H9 (cell line): ENCODE data around the gene DENND1C. TPM values are rescaled to one million over a fixed set of nuclear protein-coding genes. Genes with fewer than 3 reads are reported as not detected.

Experiments used
- DNase-seq: peaks from one replicate; pipeline ENCODE4 v3.0.0-alpha.2; 2017
- H2AFZ ChIP-seq: one replicate; pipeline ENCODE4 v1.6.1; 2013; ENCODE audit warnings: mild to moderate bottlenecking, low read length, control low read depth, moderate library complexity
- H2AK5ac ChIP-seq: 2 replicates; pipeline ENCODE4 v1.6.1; 2013; ENCODE audit warnings: low read length, control low read depth, mixed read lengths; ENCODE audit not compliant: insufficient read length
- H2BK120ac ChIP-seq: one replicate; pipeline ENCODE4 v1.6.1; 2013; ENCODE audit warnings: low read depth, mild to moderate bottlenecking, low read length, control low read depth, inconsistent platforms; ENCODE audit not compliant: poor library complexity, severe bottlenecking
- H2BK12ac ChIP-seq: 2 replicates; pipeline ENCODE4 v1.6.1; 2013; ENCODE audit warnings: low read length, control low read depth, mixed read lengths, low read depth; ENCODE audit not compliant: insufficient read length
- H2BK15ac ChIP-seq: 2 replicates; pipeline ENCODE4 v1.6.1; 2013; ENCODE audit warnings: low read depth, low read length, control low read depth
- H2BK20ac ChIP-seq: one replicate; pipeline ENCODE4 v1.6.1; 2013; ENCODE audit warnings: low read depth, mild to moderate bottlenecking, low read length, control low read depth, inconsistent platforms; ENCODE audit not compliant: poor library complexity, severe bottlenecking
- H2BK5ac ChIP-seq: 2 replicates; pipeline ENCODE4 v1.6.1; 2013; ENCODE audit warnings: low read length, control low read depth, mixed read lengths; ENCODE audit not compliant: insufficient read length
- H3K14ac ChIP-seq: 2 replicates; pipeline ENCODE4 v1.6.1; 2013; ENCODE audit warnings: low read length, control low read depth; ENCODE audit not compliant: insufficient read depth
- H3K18ac ChIP-seq: 2 replicates; pipeline ENCODE4 v1.6.1; 2013; ENCODE audit warnings: low read depth, mild to moderate bottlenecking, mixed read lengths, low read length, control low read depth; ENCODE audit not compliant: insufficient read length
- H3K23ac ChIP-seq: 2 replicates; pipeline ENCODE4 v1.6.1; 2013; ENCODE audit warnings: low read length, control low read depth, mixed read lengths, low read depth; ENCODE audit not compliant: insufficient read length
- H3K23me2 ChIP-seq: 2 replicates; pipeline ENCODE4 v1.6.1; 2013; ENCODE audit warnings: low read depth, mild to moderate bottlenecking, mixed read lengths, low read length, control low read depth; ENCODE audit not compliant: insufficient read length, poor library complexity, severe bottlenecking
- H3K27ac ChIP-seq: 2 replicates; pipeline ENCODE4 v1.5.1; 2013; ENCODE audit warnings: low read length, control low read depth, mixed read lengths, low read depth; ENCODE audit not compliant: insufficient read length
- H3K27me3 ChIP-seq: 2 replicates; pipeline ENCODE4 v1.6.1; 2013; ENCODE audit warnings: low read length, control low read depth, inconsistent platforms; ENCODE audit not compliant: insufficient read depth
- H3K4ac ChIP-seq: 2 replicates; pipeline ENCODE4 v1.6.1; 2013; ENCODE audit warnings: low read depth, mild to moderate bottlenecking, control low read depth, inconsistent platforms, low read length, moderate library complexity
- H3K4me1 ChIP-seq: 2 replicates; pipeline ENCODE4 v1.6.1; 2013; ENCODE audit warnings: low read length, control low read depth, inconsistent platforms; ENCODE audit not compliant: insufficient read depth
- H3K4me2 ChIP-seq: 2 replicates; pipeline ENCODE4 v1.6.1; 2013; ENCODE audit warnings: low read length, control low read depth, mixed read lengths; ENCODE audit not compliant: insufficient read length, insufficient read depth
- H3K56ac ChIP-seq: 2 replicates; pipeline ENCODE4 v1.6.1; 2013; ENCODE audit warnings: low read depth, mild to moderate bottlenecking, mixed read lengths, low read length, control low read depth; ENCODE audit not compliant: insufficient read length
- H3K79me1 ChIP-seq: 2 replicates; pipeline ENCODE4 v1.6.1; 2013; ENCODE audit warnings: low read depth, mild to moderate bottlenecking, moderate library complexity, low read length, control low read depth, inconsistent platforms; ENCODE audit not compliant: insufficient read depth, poor library complexity, severe bottlenecking
- H3K79me2 ChIP-seq: 2 replicates; pipeline ENCODE4 v1.6.1; 2013; ENCODE audit warnings: low read length, control low read depth, inconsistent platforms; ENCODE audit not compliant: insufficient read depth
- H3K9ac ChIP-seq: 2 replicates; pipeline ENCODE4 v1.6.1; 2013; ENCODE audit warnings: low read length, control low read depth, mixed read lengths; ENCODE audit not compliant: insufficient read length; ENCODE audit errors: extremely low read depth
- H3K9me3 ChIP-seq: one replicate; pipeline ENCODE4 v1.6.1; 2013; ENCODE audit warnings: low read depth, low read length, inconsistent platforms; ENCODE audit not compliant: control insufficient read depth
- H3T11ph ChIP-seq: one replicate; pipeline ENCODE4 v1.6.1; 2013; ENCODE audit warnings: mild to moderate bottlenecking, low read length, control low read depth, inconsistent platforms
- H4K20me1 ChIP-seq: one replicate; pipeline ENCODE4 v1.6.1; 2013; ENCODE audit not compliant: control insufficient read depth, insufficient read length, insufficient read depth
- H4K5ac ChIP-seq: 2 replicates; pipeline ENCODE4 v1.6.1; 2013; ENCODE audit warnings: low read depth, mild to moderate bottlenecking, mixed read lengths, low read length, control low read depth; ENCODE audit not compliant: insufficient read length
- H4K8ac ChIP-seq: replicated peaks from 2 replicates; pipeline ENCODE4 v1.6.1; 2013; ENCODE audit warnings: low read length, control low read depth, mixed read lengths, low read depth; ENCODE audit not compliant: insufficient read length
- H4K91ac ChIP-seq: 2 replicates; pipeline ENCODE4 v1.6.1; 2013; ENCODE audit warnings: low read depth, mild to moderate bottlenecking, moderate library complexity, mixed read lengths, low read length, control low read depth; ENCODE audit not compliant: insufficient read length
- H3K27ac Mint-ChIP-seq, 3 experiments: 2 replicates in 2 of 3; 3 replicates in 1 of 3; pipeline ENCODE4 v1.8.0; 2020 to 2021; ENCODE audit warnings: mixed read lengths in 3 of 3, mild to moderate bottlenecking in 1 of 3, moderate library complexity in 1 of 3
- H3K27me3 Mint-ChIP-seq: 2 replicates; pipeline ENCODE4 v1.8.0; 2021; ENCODE audit warnings: low read depth, mild to moderate bottlenecking, moderate library complexity, mixed read lengths
- H3K36me3 Mint-ChIP-seq, 3 experiments: 2 replicates in 2 of 3; 3 replicates in 1 of 3; pipeline ENCODE4 v1.8.0; 2020 to 2021; ENCODE audit warnings: low read depth in 3 of 3, mixed read lengths in 3 of 3; ENCODE audit not compliant: insufficient read depth in 1 of 3
- H3K4me1 Mint-ChIP-seq, 2 experiments: 2 replicates each; pipeline ENCODE4 v1.8.0; 2020; ENCODE audit warnings: mixed read lengths in 2 of 2
- H3K4me3 Mint-ChIP-seq, 2 experiments: 2 replicates in 1 of 2; 3 replicates in 1 of 2; pipeline ENCODE4 v1.8.0; 2020 to 2021; ENCODE audit warnings: mild to moderate bottlenecking in 2 of 2, mixed read lengths in 2 of 2, moderate library complexity in 1 of 2
- H3K9me3 Mint-ChIP-seq, 2 experiments: 2 replicates in 1 of 2; 3 replicates in 1 of 2; pipeline ENCODE4 v1.8.0; 2020; ENCODE audit warnings: mild to moderate bottlenecking in 2 of 2, mixed read lengths in 2 of 2, moderate library complexity in 1 of 2
- CTCF ChIP-seq: fragments of 200-600 bp; sonication (generic); conservative IDR thresholded peaks from 3 replicates; pipeline ENCODE4 v1.8.0; 2021; ENCODE audit warnings: antibody characterized with exemption, mild to moderate bottlenecking
- WGBS: extraction: QIAGEN DNeasy Blood & Tissue Kit; methylation state at CpG from one replicate; pipeline ENCODE4 v1.1.7; 2013; ENCODE audit warnings: missing lambda C conversion rate, low lambda C conversion rate, mixed read lengths; ENCODE audit not compliant: insufficient read length; ENCODE audit errors: extremely low coverage; 5-methylcytosine and 5-hydroxymethylcytosine counted together
- total RNA-seq: library from RNA; stranded (reverse); gene quantifications from 2 replicates; pipeline ENCODE4 v1.2.1, GENCODE V29; 2021

Gene DENND1C
- total RNA-seq, 1 experiment from 2014 or later, result 2.4 TPM

- peaks cover 6 to 7% of the 10 kb centered on the region in 2 experiments; a peak in 4 of 5 replicates for H3K9me3 Mint-ChIP-seq
- H3K4ac ChIP-seq, result no peak overlapping the region
- no peak overlapping the region for H4K8ac ChIP-seq
- no peak overlapping the region for H3T11ph ChIP-seq
- H3K23me2 ChIP-seq, result peaks cover 4% of the 10 kb centered on the region
- no peak overlapping the region for H4K91ac ChIP-seq
- H3K4me2 ChIP-seq, result no peak overlapping the region
- H3K79me1 ChIP-seq, result no peaks in the 10 kb centered on the region
- H4K20me1 ChIP-seq, result no peaks in the 10 kb centered on the region
- no peak overlapping the region for H4K5ac ChIP-seq
- H3K14ac ChIP-seq, result no peak overlapping the region; the same call in 1 of the 2 replicates
- H3K18ac ChIP-seq, result no peak overlapping the region
- peaks cover 10% of the 10 kb centered on the region for H3K27me3 Mint-ChIP-seq
- H2BK5ac ChIP-seq, result no peak overlapping the region
- no peak overlapping the region for H2BK120ac ChIP-seq
- DNase-seq, result no peak
- no peaks in the 10 kb centered on the region for H3K27me3 ChIP-seq
- no peak overlapping the region for H2BK12ac ChIP-seq
- peaks cover 8% of the 10 kb centered on the region for H3K9me3 ChIP-seq
- H3K79me2 ChIP-seq, result no peaks in the 10 kb centered on the region
- H3K4me1 ChIP-seq, result no peaks in the 10 kb centered on the region; the same call in 1 of the 2 replicates
- no peak overlapping the region for H3K27ac ChIP-seq
- TF ChIP-seq CTCF, result no peak
- peaks cover 25 to 33% (median 30%) of the 10 kb centered on the region in 3 experiments for H3K36me3 Mint-ChIP-seq
- H2AK5ac ChIP-seq, result no peak overlapping the region
- no peak overlapping the region for H3K56ac ChIP-seq
- peak overlapping the region; percentile 82 to 89 for H3K4me3 Mint-ChIP-seq
- peaks cover 9 to 14% of the 10 kb centered on the region in 2 experiments for H3K4me1 Mint-ChIP-seq
- H3K27ac Mint-ChIP-seq, result no peak overlapping the region; a peak in 1 of 7 replicates
- no peak overlapping the region for H3K9ac ChIP-seq
- H2BK15ac ChIP-seq, result no peak overlapping the region
- no peak overlapping the region for H2AFZ ChIP-seq
- H2BK20ac ChIP-seq, result no peak overlapping the region
- H3K23ac ChIP-seq, result no peak overlapping the region
- WGBS, result no CpG with 5 or more reads among the region's 17 CpGs
These were observed 23.5 kb downstream of the DENND1C start for GRCh38 chr19:6457958-6458694.
